Heart right ventricle (tissue), 16 donors: Measurements from ENCODE around the gene PAK1IP1. TPM values are rescaled to one million over a fixed set of nuclear protein-coding genes. Genes with fewer than 3 reads are reported as not detected.

Source experiments
- ATAC-seq, 8 donors: fragments of 200-7000 bp; cut with Tn5 transposase; one replicate each; pipeline ENCODE4 v1.9.1; 2020; ENCODE audit warnings: mild to moderate bottlenecking in 8 of 8, moderate library complexity in 8 of 8, moderate number of reproducible peaks in 1 of 8
- DNase-seq, 2 donors: peaks; one replicate each; pipeline ENCODE4 v3.0.0-alpha.2; 2020
- H3K27ac ChIP-seq, 10 donors: fragments of 200-600 bp; sonication (generic) in 2 of 10; one replicate each; pipeline versions ENCODE4 v1.5.0 to v1.8.0; 2020 to 2022; ENCODE audit warnings: mild to moderate bottlenecking in 3 of 10
- H3K27me3 ChIP-seq, 7 donors: fragments of 200-600 bp; one replicate each; pipeline ENCODE4 v1.8.0; 2021 to 2022; ENCODE audit warnings: mild to moderate bottlenecking in 2 of 7
- H3K36me3 ChIP-seq, 9 donors: fragments of 200-600 bp; sonication (generic) in 1 of 9; one replicate each; pipeline versions ENCODE4 v1.5.0 to v1.8.0; 2020 to 2022; ENCODE audit warnings: mild to moderate bottlenecking in 2 of 9
- H3K4me1 ChIP-seq, 9 donors: fragments of 200-600 bp; sonication (generic) in 1 of 9; one replicate each; pipeline versions ENCODE4 v1.5.0 to v1.8.0; 2020 to 2022; ENCODE audit warnings: mild to moderate bottlenecking in 4 of 9
- H3K4me3 ChIP-seq, 10 donors: fragments of 200-600 bp; sonication (generic) in 2 of 10; one replicate each; pipeline versions ENCODE4 v1.5.0 to v1.8.0; 2020 to 2022; ENCODE audit warnings: mild to moderate bottlenecking in 7 of 10, moderate library complexity in 2 of 10
- H3K9me3 ChIP-seq, 11 donors: fragments of 200-600 bp in 10 of 11; sonication (generic) in 2 of 11; one replicate each; pipeline versions ENCODE4 v1.5.0 to v1.8.0; 2013 to 2022; ENCODE audit warnings: mild to moderate bottlenecking in 2 of 11, control low read depth in 1 of 11, moderate library complexity in 1 of 11
- WGBS, 2 donors: extraction: QIAGEN DNeasy Blood & Tissue Kit; methylation state at CpG; one replicate each; pipeline ENCODE4 v1.1.7; 2013; ENCODE audit warnings: inconsistent platforms in 1 of 2; 5-methylcytosine and 5-hydroxymethylcytosine counted together
- intact Hi-C, 10 donors: fragments of 100-400 bp; cut with DNase I; formaldehyde crosslinking; loops; one replicate each; pipeline versions ENCODE4 v1.11.1 to v1.14.2; 2022
- long read RNA-seq, 3 donors: library from polyadenylated mRNA; unstranded; transcript quantifications; one replicate each; pipeline ENCODE4 v2.0.0, GENCODE V29; 2020 to 2021
- polyA plus RNA-seq, 2 donors: library from polyadenylated mRNA; stranded (reverse); fragments of 200-250 nt; gene quantifications; one replicate each; pipeline ENCODE4 v1.2.3, GENCODE V29; 2013
- total RNA-seq, 10 donors: library from RNA; stranded (reverse); fragmentation: NEBNext Ultra II Directional in 3 of 10; extraction: Animal tissue kit (Norgen Biotek cat#: 25700) in 3 of 10; gene quantifications; one replicate each; pipeline versions ENCODE4 v1.2.1 to v1.2.4, GENCODE V29; 2021 to 2023
- TF ChIP-seq, protein P1 (sequence below), 9 donors: fragments of 200-600 bp; sonication (generic) in 2 of 9; IDR thresholded peaks; one replicate each; pipeline versions ENCODE4 v1.5.0 to v1.8.0; 2021 to 2022; ENCODE audit warnings: antibody characterized with exemption in 9 of 9, mild to moderate bottlenecking in 5 of 9, moderate library complexity in 1 of 9
- donor health status: Arrhythmogenic right ventricular cardiomyopathy.
- donor health status: ischemic (EF 13 %, LVEDD 7.1; RV severe dilation, severe dysfunction).
- donor health status: healthy with polysubstance abuse.
- donor health status: DM: no; HTN: yes; CAD: no.
- donor health status: DM: no; HTN: no; CAD: no.
- donor health status: ischemic (EF 25% LVEDD 6.9; RV normal size, moderate dysfunction).
- donor health status: ischemic (EF 25% LVEDD 5.7; RV mildly dilated, moderate dysfunction).
- donor health status: healthy.
- donor health status: DM: yes; HTN: yes; CAD: no.
- donor health status: Ischemic cardiomyopathy.
- donor health status: ischemic (EF 35%, LVEDD 5.7; RV mildly dilated, moderate dysfunction).
- donor health status: nonischemic (EF 11% LVEDD 7.7; RV severe dilation, severe dysfunction).
- donor health status: DM: yes; HTN: yes; CAD: no.
- donor health status: PGD.
- donor health status: ischemic (EF 29% LVEDD 5.4; RV normal size, mild dysfunction).
- donor health status: nonischemic (EF 23%, LVEDD 6.1; RV moderate dilation, normal function).

Gene PAK1IP1, protein sequence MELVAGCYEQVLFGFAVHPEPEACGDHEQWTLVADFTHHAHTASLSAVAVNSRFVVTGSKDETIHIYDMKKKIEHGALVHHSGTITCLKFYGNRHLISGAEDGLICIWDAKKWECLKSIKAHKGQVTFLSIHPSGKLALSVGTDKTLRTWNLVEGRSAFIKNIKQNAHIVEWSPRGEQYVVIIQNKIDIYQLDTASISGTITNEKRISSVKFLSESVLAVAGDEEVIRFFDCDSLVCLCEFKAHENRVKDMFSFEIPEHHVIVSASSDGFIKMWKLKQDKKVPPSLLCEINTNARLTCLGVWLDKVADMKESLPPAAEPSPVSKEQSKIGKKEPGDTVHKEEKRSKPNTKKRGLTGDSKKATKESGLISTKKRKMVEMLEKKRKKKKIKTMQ
- total RNA-seq (10 to 100 TPM in 2 of 10 donors, 1 to 10 TPM in 8; 5.8 to 13.5 (median 8.4) TPM), polyA plus RNA-seq (10 to 100 TPM in 1 of 2 donors, 1 to 10 TPM in 1; 6.1 to 15.7 TPM)
- long read RNA-seq, donor 1, transcript PAK1IP1-201 (10 exons, 1,800 nt) = major isoform, 9 of 13 reads
- long read RNA-seq, donor 1, partial matches to known transcripts = 1 of 13 reads
- long read RNA-seq, donor 1, other reads (novel, unspliced or antisense) = 3 of 13 reads
- long read RNA-seq, donor 2, transcript PAK1IP1-201 (10 exons, 1,800 nt) = major isoform, 5 of 10 reads
- long read RNA-seq, donor 2, partial matches to known transcripts = 1 of 10 reads
- long read RNA-seq, donor 2, other reads (novel, unspliced or antisense) = 4 of 10 reads
- long read RNA-seq, donor 3, transcript PAK1IP1-201 (10 exons, 1,800 nt) = major isoform, 12 of 19 reads
- long read RNA-seq, donor 3, partial matches to known transcripts = 1 of 19 reads
- long read RNA-seq, donor 3, other reads (novel, unspliced or antisense) = 6 of 19 reads

DNA sequence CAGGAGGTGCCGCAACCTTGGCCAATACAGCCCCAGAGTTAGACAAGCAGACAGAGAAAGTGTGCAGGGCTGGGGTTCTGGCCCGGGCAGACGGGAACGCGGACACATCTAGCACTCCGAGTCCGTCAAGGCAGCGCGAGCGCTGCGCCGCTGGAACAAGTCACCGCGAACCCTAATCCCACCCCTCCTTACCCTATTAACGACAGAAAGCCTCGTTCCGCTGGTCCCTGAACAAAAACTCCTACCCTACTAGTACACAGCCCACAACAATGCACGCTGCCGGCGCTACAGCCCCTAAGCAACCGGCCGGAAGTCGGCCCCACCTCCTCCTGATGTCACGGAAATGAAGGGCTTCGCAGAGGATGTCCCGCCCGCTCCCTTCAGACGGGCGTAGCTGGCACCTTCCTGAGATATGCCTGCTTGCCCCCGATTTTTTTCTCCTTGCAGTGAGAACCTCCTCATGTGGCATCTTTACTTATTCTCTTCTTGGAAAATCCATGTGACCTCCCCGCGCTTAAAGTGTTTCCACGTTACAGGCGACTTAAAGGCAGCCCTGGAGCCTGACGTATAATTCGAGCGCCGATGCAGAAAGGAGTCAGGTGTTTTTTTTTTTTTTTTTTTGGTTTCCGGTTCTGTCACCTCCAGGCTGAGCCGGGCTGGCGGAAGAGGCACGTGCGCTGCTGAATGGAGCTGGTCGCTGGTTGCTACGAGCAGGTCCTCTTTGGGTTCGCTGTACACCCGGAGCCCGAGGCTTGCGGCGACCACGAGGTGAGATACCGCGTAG is at the start of gene PAK1IP1, which contains the start of gene C6orf52:
Gene PAK1IP1 (plus strand): TSS at position 671 of the 784 bp plus-strand sequence. CDS start 14 bp downstream, at position 685.
Gene C6orf52 (minus strand): TSS at position 315 of the 784 bp plus-strand sequence. CDS start 7,066 bp downstream, outside the sequence.
- 0% methylated on average over 53 of the region's 53 CpGs for WGBS, 2 donors
- TF ChIP-seq, protein P1, sequence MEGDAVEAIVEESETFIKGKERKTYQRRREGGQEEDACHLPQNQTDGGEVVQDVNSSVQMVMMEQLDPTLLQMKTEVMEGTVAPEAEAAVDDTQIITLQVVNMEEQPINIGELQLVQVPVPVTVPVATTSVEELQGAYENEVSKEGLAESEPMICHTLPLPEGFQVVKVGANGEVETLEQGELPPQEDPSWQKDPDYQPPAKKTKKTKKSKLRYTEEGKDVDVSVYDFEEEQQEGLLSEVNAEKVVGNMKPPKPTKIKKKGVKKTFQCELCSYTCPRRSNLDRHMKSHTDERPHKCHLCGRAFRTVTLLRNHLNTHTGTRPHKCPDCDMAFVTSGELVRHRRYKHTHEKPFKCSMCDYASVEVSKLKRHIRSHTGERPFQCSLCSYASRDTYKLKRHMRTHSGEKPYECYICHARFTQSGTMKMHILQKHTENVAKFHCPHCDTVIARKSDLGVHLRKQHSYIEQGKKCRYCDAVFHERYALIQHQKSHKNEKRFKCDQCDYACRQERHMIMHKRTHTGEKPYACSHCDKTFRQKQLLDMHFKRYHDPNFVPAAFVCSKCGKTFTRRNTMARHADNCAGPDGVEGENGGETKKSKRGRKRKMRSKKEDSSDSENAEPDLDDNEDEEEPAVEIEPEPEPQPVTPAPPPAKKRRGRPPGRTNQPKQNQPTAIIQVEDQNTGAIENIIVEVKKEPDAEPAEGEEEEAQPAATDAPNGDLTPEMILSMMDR (IDR thresholded peaks at IDR 0.05) = no peak
- Histone ChIP-seq H3K27ac (peak within 1 kb of the TSS; percentile 89 to 99 (median 94)), H3K4me1 (peaks cover 0 to 31% (median 25%) of the 10 kb centered on the region in 9 donors), H3K36me3 (peaks cover 0 to 28% (median 4%) of the 10 kb centered on the region in 9 donors), H3K27me3 (no peaks in the 10 kb centered on the region), H3K9me3 (no peaks in the 10 kb centered on the region), H3K4me3 (peak within 1 kb of the TSS; percentile 61 to 96 (median 71))
- peak; percentile 90 to 95 for DNase-seq
- ATAC-seq = peak; percentile 99 to 100 (median 100)
- intact Hi-C loops = loop anchor here in 8 of 10 donors (1.0 to 10.0 kb wide), 12 partner anchors 28 to 187 kb away; partner anchors contain the start of genes TMEM14B (in 4 of the 8) and TMEM14C (in 3 of the 8)

DNA sequence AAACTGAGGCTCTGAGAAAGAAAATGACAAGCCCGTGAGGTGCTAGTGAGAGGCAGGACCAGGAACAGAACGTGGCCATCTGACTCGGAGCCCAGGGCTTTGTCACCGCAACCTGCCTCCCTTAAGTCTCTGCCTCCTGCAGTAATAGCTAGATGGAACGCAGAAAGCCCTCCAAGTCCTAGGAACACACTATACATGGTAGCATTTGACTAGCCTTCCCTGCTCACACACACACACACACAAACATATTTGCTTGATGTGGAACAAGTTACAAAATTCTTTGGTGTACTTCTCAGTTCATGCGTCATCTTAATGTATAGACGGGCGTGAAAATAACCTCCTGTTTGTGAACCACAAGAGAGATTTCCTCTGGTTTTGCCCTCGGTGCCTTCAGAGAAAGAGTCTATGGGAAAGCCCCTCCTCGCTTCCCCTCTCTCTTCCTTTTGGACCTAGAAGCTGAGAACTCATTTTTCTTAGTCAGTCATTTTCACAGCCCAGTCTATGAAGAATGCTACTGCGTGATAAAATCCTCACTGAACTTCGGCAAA is 39.2 kb upstream of the PAK1IP1 start:
- Histone ChIP-seq H3K27me3 (peaks cover 0 to 8% (median 0%) of the 10 kb centered on the region in 7 donors), H3K9me3 (peaks cover 0 to 1% (median 0%) of the 10 kb centered on the region in 11 donors), H3K4me3 (no peak overlapping the region), H3K36me3 (no peaks in the 10 kb centered on the region), H3K4me1 (peaks cover 0 to 11% (median 0%) of the 10 kb centered on the region in 9 donors), H3K27ac (no peak overlapping the region)
- ATAC-seq (no peak), DNase-seq (no peak)
- TF ChIP-seq, protein P1 (IDR thresholded peaks at IDR 0.05) = no peak
- intact Hi-C loops = no loop called here
- WGBS, 2 donors = 74 to 81% methylated on average over 12 of the region's 12 CpGs

DNA sequence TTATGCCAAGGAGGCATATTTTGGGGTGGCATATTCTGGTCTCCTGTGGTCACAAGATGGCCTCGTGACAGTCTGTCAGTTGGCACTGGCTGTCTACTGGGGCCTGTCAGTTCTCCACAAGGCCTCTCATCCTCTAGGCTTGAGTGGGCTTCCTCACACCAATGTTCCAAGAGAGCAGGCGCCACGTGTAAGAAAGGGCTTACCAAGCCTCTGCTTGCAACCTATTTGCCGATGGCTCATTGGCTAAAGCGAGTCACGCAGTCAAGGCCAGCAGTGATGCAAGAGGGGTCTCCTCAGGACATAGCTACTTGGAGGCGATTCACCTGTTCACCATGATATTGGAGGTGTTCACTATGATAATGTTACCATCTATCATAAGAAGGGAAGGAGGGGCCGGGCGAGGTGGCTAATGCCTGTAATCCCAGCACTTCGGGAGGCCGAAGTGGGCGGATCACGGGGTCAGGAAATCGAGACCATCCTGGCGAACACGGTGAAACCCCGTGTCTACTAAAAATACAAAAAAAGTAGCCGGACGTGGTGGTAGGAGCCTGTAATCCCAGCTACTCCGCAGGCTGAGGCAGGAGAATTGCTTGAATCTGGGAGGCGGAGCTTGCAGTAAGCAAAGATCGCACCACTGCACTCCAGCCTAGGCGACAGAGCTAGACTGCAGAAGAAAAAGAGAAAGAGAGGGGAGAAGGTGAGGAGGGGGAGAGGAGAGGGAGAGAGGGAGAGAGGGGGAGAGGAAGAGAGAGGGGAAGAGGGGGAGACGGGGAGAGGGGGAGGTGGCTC is 35.7 kb upstream of the PAK1IP1 start:
- H3K36me3 ChIP-seq = no peaks in the 10 kb centered on the region
- peak overlapping the region in 1 of 10 donors; percentile 35 for H3K27ac ChIP-seq
- ATAC-seq = peak in 3 of 8 donors; percentile 20 to 33 (median 22)
- peaks cover 0 to 11% (median 0%) of the 10 kb centered on the region in 9 donors for H3K4me1 ChIP-seq
- H3K4me3 ChIP-seq = peak overlapping the region in 8 of 10 donors; percentile 25 to 48 (median 42)
- TF ChIP-seq, protein P1 (IDR thresholded peaks at IDR 0.05) = no peak
- DNase-seq = no peak
- intact Hi-C loops = no loop called here
- H3K9me3 ChIP-seq = peaks cover 0 to 2% (median 0%) of the 10 kb centered on the region in 11 donors
- 86 to 88% methylated on average over 24 of the region's 24 CpGs for WGBS, 2 donors
- H3K27me3 ChIP-seq = peaks cover 0 to 7% (median 0%) of the 10 kb centered on the region in 7 donors
